Lung (tissue), 12 donors: Measurements from ENCODE around the gene PLEKHA1. TPM values are rescaled to one million over a fixed set of nuclear protein-coding genes. Genes with fewer than 3 reads are reported as not detected.

Experiments used
- ATAC-seq: fragments of 200-7000 bp; cut with Tn5 transposase; one replicate; pipeline ENCODE4 v1.9.1; 2020; ENCODE audit warnings: moderate number of reproducible peaks; ENCODE audit not compliant: insufficient read depth, low FRiP score
- DNase-seq, 3 donors: peaks; one replicate each; pipeline ENCODE4 v3.0.0-alpha.2; 2013 to 2017
- H3K27ac ChIP-seq, 2 donors: one replicate each; pipeline ENCODE4 v1.5.1; 2013; ENCODE audit warnings: mild to moderate bottlenecking in 2 of 2, moderate library complexity in 2 of 2, control low read depth in 1 of 2, inconsistent platforms in 1 of 2, low read depth in 1 of 2, low read length in 1 of 2
- H3K27me3 ChIP-seq, 3 donors: one replicate each; pipeline ENCODE4 v1.5.1; 2013; ENCODE audit warnings: low read length in 2 of 3; ENCODE audit not compliant: control insufficient read depth in 3 of 3, insufficient read depth in 3 of 3
- H3K36me3 ChIP-seq, 4 donors: one replicate each; pipeline ENCODE4 v1.5.1; 2013; ENCODE audit warnings: low read length in 4 of 4, mild to moderate bottlenecking in 1 of 4, moderate library complexity in 1 of 4; ENCODE audit not compliant: control insufficient read depth in 4 of 4, insufficient read depth in 4 of 4
- H3K4me1 ChIP-seq, 5 donors: one replicate each; pipeline ENCODE4 v1.5.1; 2013; ENCODE audit warnings: low read length in 5 of 5, mild to moderate bottlenecking in 2 of 5, moderate library complexity in 1 of 5; ENCODE audit not compliant: control insufficient read depth in 5 of 5, insufficient read depth in 5 of 5
- H3K4me3 ChIP-seq: one replicate; pipeline ENCODE4 v1.5.1; 2013; ENCODE audit warnings: mild to moderate bottlenecking, control low read depth, moderate library complexity
- H3K9ac ChIP-seq, 2 donors: one replicate each; pipeline ENCODE4 v1.5.1; 2013; ENCODE audit warnings: low read length in 2 of 2, control low read depth in 1 of 2; ENCODE audit not compliant: insufficient read depth in 1 of 2
- H3K9me3 ChIP-seq, 4 donors: one replicate each; pipeline ENCODE4 v1.5.1; 2013; ENCODE audit warnings: low read length in 3 of 4, mild to moderate bottlenecking in 1 of 4, moderate library complexity in 1 of 4; ENCODE audit not compliant: control insufficient read depth in 4 of 4, insufficient read depth in 3 of 4
- WGBS, 2 donors: extraction: QIAGEN DNeasy Blood & Tissue Kit; methylation state at CpG; one replicate each; pipeline ENCODE4 v1.1.7; 2013; 5-methylcytosine and 5-hydroxymethylcytosine counted together
- polyA plus RNA-seq, 2 donors: library from polyadenylated mRNA; stranded (reverse); fragments of 200-250 nt; gene quantifications; one replicate each; pipeline ENCODE4 v1.2.1, GENCODE V29; 2013
- total RNA-seq, 2 donors: library from RNA; depleted of rRNA in 1 of 2; stranded (reverse); fragments of >200 nt in 1 of 2; gene quantifications; one replicate each; pipeline ENCODE4 v1.2.1, GENCODE V29; 2014 to 2021
- TF ChIP-seq, protein P1 (sequence below): IDR thresholded peaks from 2 replicates; pipeline ENCODE4 v1.5.1; 2012; ENCODE audit warnings: mild to moderate bottlenecking; ENCODE audit errors: control extremely low read depth, extremely low read depth
- donor health status: control.
- donor health status: control.
- donor health status: Bipolar disorder and iron deficiency.
- donor health status: healthy.
- donor health status: DM: yes; HTN: yes; CAD: no.

PLEKHA1 gene
- total and polyA plus RNA-seq, 4 donors: 18.9 to 73.2 (median 28.2) TPM

DNA sequence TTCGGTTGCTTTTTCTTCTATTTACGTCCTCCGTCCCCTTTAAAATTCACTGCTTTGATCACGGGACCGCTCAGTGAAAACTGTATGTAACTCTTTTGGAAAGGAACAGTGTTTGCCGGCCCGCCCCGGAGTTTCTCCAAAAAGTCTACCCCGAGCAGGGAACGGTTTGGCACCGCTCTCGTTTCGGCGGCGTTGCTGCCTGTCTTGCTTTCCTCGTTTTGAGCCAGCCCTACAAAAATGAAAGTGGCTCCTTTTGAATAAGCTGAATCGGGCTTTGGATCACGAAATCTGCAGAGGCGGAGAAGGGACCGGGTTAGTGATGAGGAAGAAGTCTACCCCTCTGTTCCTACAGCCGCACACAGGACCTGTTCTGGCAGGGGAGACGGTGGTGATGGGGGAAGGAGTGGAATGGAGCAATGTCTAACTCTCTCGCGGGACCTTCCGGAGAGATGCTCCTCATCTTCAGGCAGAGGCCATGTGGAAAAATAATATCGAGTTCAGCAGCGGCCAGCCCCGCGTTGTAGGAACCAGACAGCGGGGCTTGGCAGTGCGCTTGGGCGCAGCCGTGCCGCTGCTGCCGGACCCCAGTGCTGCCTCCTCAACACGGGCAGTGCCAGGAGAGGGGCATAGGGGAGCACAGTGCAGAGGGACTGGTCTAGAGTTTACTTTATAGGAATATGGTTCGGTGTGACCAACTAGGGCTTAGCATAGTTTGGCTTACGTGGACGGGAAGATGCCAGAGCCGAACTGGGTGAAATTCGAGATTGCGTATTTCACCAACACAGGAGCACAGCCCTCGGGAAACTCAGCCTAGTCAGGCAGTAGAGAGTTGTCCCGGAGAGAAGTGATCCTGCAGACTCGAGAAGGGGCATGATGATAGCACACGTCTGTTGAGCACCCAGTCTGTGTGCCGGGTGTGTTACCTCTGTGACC, 88.3 kb downstream of the PLEKHA1 start:
- DNase-seq: peak; percentile 50 to 75 (median 70)

DNA sequence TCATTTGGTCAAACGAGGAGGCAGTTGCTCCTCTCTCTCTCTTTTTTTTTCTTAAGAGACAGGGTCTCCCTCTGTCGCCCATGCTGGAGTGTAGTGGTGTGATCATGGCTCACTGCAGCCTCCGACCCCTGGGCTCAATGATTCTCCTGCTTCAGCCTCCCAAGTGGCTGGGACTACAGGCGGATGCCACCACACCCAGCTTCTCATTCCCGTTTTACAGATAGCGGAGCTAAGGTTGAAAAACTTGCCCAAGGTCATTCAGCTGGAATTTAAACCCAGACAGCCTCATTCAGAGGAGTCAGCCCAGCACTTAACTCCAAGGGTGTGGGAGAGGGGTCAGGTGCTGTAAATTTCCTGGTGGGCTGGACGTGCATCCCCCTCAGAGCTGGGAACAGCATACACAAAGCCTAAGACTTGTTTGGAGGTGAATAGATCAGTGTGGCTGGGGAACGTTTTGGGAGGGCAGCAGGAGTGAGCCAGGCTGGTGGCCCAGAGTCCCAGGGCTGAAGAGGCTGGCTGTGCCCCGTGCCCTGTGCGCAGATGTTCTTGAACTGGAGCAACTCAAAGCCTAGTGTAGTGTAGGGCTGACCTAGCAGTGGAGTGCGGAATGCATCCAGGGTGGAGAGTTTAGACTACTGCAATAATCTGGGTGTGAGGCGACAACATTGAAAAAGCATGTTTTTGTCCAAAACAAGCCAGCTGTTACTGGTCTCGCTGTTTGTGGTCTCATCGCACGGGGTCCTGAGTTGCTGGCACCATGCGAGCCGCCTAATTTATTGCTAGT, 89.2 kb downstream of the PLEKHA1 start:
- 76 to 79% methylated on average over 17 of the region's 17 CpGs for WGBS, 2 donors
- ATAC-seq: no peak

More for the DNA sequence above, 88.3 kb downstream of the PLEKHA1 start:
- TF ChIP-seq, protein P1, sequence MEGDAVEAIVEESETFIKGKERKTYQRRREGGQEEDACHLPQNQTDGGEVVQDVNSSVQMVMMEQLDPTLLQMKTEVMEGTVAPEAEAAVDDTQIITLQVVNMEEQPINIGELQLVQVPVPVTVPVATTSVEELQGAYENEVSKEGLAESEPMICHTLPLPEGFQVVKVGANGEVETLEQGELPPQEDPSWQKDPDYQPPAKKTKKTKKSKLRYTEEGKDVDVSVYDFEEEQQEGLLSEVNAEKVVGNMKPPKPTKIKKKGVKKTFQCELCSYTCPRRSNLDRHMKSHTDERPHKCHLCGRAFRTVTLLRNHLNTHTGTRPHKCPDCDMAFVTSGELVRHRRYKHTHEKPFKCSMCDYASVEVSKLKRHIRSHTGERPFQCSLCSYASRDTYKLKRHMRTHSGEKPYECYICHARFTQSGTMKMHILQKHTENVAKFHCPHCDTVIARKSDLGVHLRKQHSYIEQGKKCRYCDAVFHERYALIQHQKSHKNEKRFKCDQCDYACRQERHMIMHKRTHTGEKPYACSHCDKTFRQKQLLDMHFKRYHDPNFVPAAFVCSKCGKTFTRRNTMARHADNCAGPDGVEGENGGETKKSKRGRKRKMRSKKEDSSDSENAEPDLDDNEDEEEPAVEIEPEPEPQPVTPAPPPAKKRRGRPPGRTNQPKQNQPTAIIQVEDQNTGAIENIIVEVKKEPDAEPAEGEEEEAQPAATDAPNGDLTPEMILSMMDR: no peak
- H3K4me1 ChIP-seq: peaks cover 3 to 29% (median 6%) of the 10 kb centered on the region in 5 donors
- H3K9ac ChIP-seq: peak overlapping the region in 1 of 2 donors; percentile 26
- no peaks in the 10 kb centered on the region for H3K9me3 ChIP-seq
- H3K36me3 ChIP-seq: no peaks in the 10 kb centered on the region
- H3K4me3 ChIP-seq: peak overlapping the region; percentile 62
- ATAC-seq: no peak
- H3K27ac ChIP-seq: peak overlapping the region in 1 of 2 donors; percentile 66
- WGBS, 2 donors: 14 to 26% methylated on average over 47 of the region's 47 CpGs
- H3K27me3 ChIP-seq: peaks cover 0 to 39% (median 19%) of the 10 kb centered on the region in 3 donors

GRCh38 chr10:122464250-122464510, 89.7 kb downstream of the PLEKHA1 start:
- Histone ChIP-seq H3K27me3 (peaks cover 0 to 26% (median 13%) of the 10 kb centered on the region in 3 donors), H3K4me3 (no peak overlapping the region), H3K27ac (no peak overlapping the region), H3K4me1 (peaks cover 5 to 29% (median 7%) of the 10 kb centered on the region in 5 donors), H3K9me3 (no peaks in the 10 kb centered on the region), H3K9ac (no peak overlapping the region), H3K36me3 (no peaks in the 10 kb centered on the region)
- ATAC-seq (no peak), DNase-seq (no peak)
- TF ChIP-seq, protein P1: no peak
- 81 to 87% methylated on average over 4 of the region's 4 CpGs for WGBS, 2 donors

More for the DNA sequence above, 89.2 kb downstream of the PLEKHA1 start:
- H3K4me1 ChIP-seq: peaks cover 3 to 29% (median 6%) of the 10 kb centered on the region in 5 donors
- peak; percentile 26 to 69 (median 52) for DNase-seq
- no peaks in the 10 kb centered on the region for H3K9me3 ChIP-seq
- TF ChIP-seq, protein P1: no peak
- peaks cover 0 to 30% (median 18%) of the 10 kb centered on the region in 3 donors for H3K27me3 ChIP-seq
- no peak overlapping the region for H3K4me3 ChIP-seq
- H3K27ac ChIP-seq: no peak overlapping the region
- H3K9ac ChIP-seq: peak overlapping the region in 1 of 2 donors; percentile 26
- H3K36me3 ChIP-seq: no peaks in the 10 kb centered on the region
